HEK293 (cell line): ENCODE measurements around the gene SPTBN1.

Experiments used
- CTCF ChIA-PET: fragments of 350-600 bp; formaldehyde crosslinking; extraction: SDS; loops from one replicate; lab custom pipeline; 2021; ENCODE audit warnings: antibody characterized with exemption; lab: Yijun Ruan, JAX
- POLR2A ChIA-PET: fragments of 300-600 bp; formaldehyde crosslinking; extraction: SDS; loops from one replicate; lab custom pipeline; 2020; ENCODE audit warnings: antibody characterized with exemption, inconsistent platforms; lab: Yijun Ruan, JAX
- H3K27ac ChIP-seq: fragments of 200-500 bp; sonication (Bioruptor generic); 2 replicates; pipeline ENCODE4 v1.5.1; 2014; ENCODE audit warnings: low read depth, low read length, control low read depth, inconsistent platforms; ENCODE audit errors: extremely low read depth
- H3K36me3 ChIP-seq, 2 experiments: fragments of 200-500 bp in 1 of 2; sonication (Bioruptor generic) in 1 of 2; 1 replicate in 1 of 2; 2 replicates in 1 of 2; pipeline ENCODE4 v1.5.1; 2014 to 2017; ENCODE audit warnings: inconsistent platforms in 2 of 2, low read length in 2 of 2; ENCODE audit not compliant: control insufficient read depth in 2 of 2, insufficient read depth in 1 of 2
- H3K4me1 ChIP-seq: fragments of 200-500 bp; sonication (Bioruptor generic); 2 replicates; pipeline ENCODE4 v1.5.1; 2014; ENCODE audit warnings: mild to moderate bottlenecking, low read length, inconsistent platforms; ENCODE audit not compliant: control insufficient read depth, insufficient read depth
- H3K4me3 ChIP-seq: 2 replicates; pipeline ENCODE4 v1.5.1; 2011; ENCODE audit warnings: low read depth, mild to moderate bottlenecking, control low read depth, low read length, moderate library complexity
- H3K9me3 ChIP-seq: fragments of 200-500 bp; sonication (Bioruptor generic); 2 replicates; pipeline ENCODE4 v1.5.1; 2014; ENCODE audit warnings: low read depth, low read length, inconsistent platforms; ENCODE audit not compliant: control insufficient read depth, insufficient read depth
- EGR2 ChIP-seq: fragments of 450-650 bp; formaldehyde crosslinking; IDR thresholded peaks from 2 replicates; pipeline ENCODE4 v1.5.1; 2016; ENCODE audit warnings: low read depth, missing biosample characterization, missing genetic modification characterization
- ELK4 ChIP-seq: IDR thresholded peaks from 2 replicates; pipeline ENCODE4 v1.6.1; 2011; ENCODE audit warnings: mild to moderate bottlenecking, low read depth, low read length, borderline replicate concordance
- GFI1B ChIP-seq: fragments of 450-650 bp; formaldehyde crosslinking; IDR thresholded peaks from 2 replicates; pipeline ENCODE4 v1.5.1; 2016; ENCODE audit warnings: missing biosample characterization, missing genetic modification characterization
- GLIS2 ChIP-seq: fragments of 450-650 bp; formaldehyde crosslinking; IDR thresholded peaks from 2 replicates; pipeline ENCODE4 v1.5.1; 2016; ENCODE audit warnings: missing biosample characterization, missing genetic modification characterization
- INSM2 ChIP-seq: fragments of 450-650 bp; formaldehyde crosslinking; IDR thresholded peaks from 2 replicates; pipeline ENCODE4 v1.5.1; 2016; ENCODE audit warnings: missing biosample characterization, missing genetic modification characterization
- KLF9 ChIP-seq: fragments of 450-650 bp; formaldehyde crosslinking; IDR thresholded peaks from 2 replicates; pipeline ENCODE4 v1.5.1; 2016; ENCODE audit warnings: missing biosample characterization, missing genetic modification characterization, low read depth
- MEIS1 ChIP-seq: sonication (generic); formaldehyde crosslinking; IDR thresholded peaks from 2 replicates; pipeline ENCODE4 v1.8.1; 2022; ENCODE audit warnings: missing genetic modification reagents, mild to moderate bottlenecking, borderline replicate concordance
- MZF1 ChIP-seq: fragments of 450-650 bp; formaldehyde crosslinking; IDR thresholded peaks from 2 replicates; pipeline ENCODE4 v1.5.1; 2017; ENCODE audit warnings: missing biosample characterization, missing genetic modification characterization, borderline replicate concordance
- OSR2 ChIP-seq: fragments of 450-650 bp; formaldehyde crosslinking; IDR thresholded peaks from 2 replicates; pipeline ENCODE4 v1.5.1; 2016; ENCODE audit warnings: missing biosample characterization, missing genetic modification characterization
- PRDM1 ChIP-seq: fragments of 450-650 bp; formaldehyde crosslinking; IDR thresholded peaks from 2 replicates; pipeline ENCODE4; 2016; ENCODE audit warnings: missing biosample characterization, missing genetic modification characterization
- SP2 ChIP-seq: fragments of 450-650 bp; formaldehyde crosslinking; IDR thresholded peaks from 2 replicates; pipeline ENCODE4 v1.5.1; 2016; ENCODE audit warnings: missing biosample characterization, missing genetic modification characterization
- ZBTB17 ChIP-seq: fragments of 450-650 bp; formaldehyde crosslinking; IDR thresholded peaks from 2 replicates; pipeline ENCODE4 v1.5.1; 2016; ENCODE audit warnings: missing biosample characterization, missing genetic modification characterization
- ZFHX2 ChIP-seq: fragments of 450-650 bp; formaldehyde crosslinking; conservative IDR thresholded peaks from 2 replicates; pipeline ENCODE4 v1.5.1; 2016; ENCODE audit warnings: missing biosample characterization, missing genetic modification characterization
- ZNF223 ChIP-seq: fragments of 450-650 bp; formaldehyde crosslinking; IDR thresholded peaks from 2 replicates; pipeline ENCODE4 v1.5.1; 2016; ENCODE audit warnings: missing biosample characterization, missing genetic modification characterization
- ZNF24 ChIP-seq: fragments of 450-650 bp; formaldehyde crosslinking; IDR thresholded peaks from 2 replicates; pipeline ENCODE4 v1.5.1; 2016; ENCODE audit warnings: missing biosample characterization, missing genetic modification characterization
- ZNF341 ChIP-seq: fragments of 450-650 bp; formaldehyde crosslinking; IDR thresholded peaks from 2 replicates; pipeline ENCODE4; 2016; ENCODE audit warnings: low read depth, missing biosample characterization, missing genetic modification characterization
- ZNF362 ChIP-seq: fragments of 450-650 bp; formaldehyde crosslinking; IDR thresholded peaks from 2 replicates; pipeline ENCODE4 v1.5.1; 2016; ENCODE audit warnings: missing biosample characterization, missing genetic modification characterization
- ZNF433 ChIP-seq: fragments of 450-650 bp; formaldehyde crosslinking; IDR thresholded peaks from 2 replicates; pipeline ENCODE4 v1.5.1; 2016; ENCODE audit warnings: missing biosample characterization, missing genetic modification characterization, low read depth
- ZNF501 ChIP-seq: fragments of 450-650 bp; formaldehyde crosslinking; IDR thresholded peaks from 2 replicates; pipeline ENCODE4 v1.5.1; 2016; ENCODE audit warnings: missing biosample characterization, missing genetic modification characterization
- ZNF610 ChIP-seq: fragments of 450-650 bp; formaldehyde crosslinking; IDR thresholded peaks from 2 replicates; pipeline ENCODE4 v1.5.1; 2016; ENCODE audit warnings: missing biosample characterization, missing genetic modification characterization, borderline replicate concordance
- ZNF629 ChIP-seq: fragments of 450-650 bp; formaldehyde crosslinking; IDR thresholded peaks from 2 replicates; pipeline ENCODE4 v1.5.1; 2017; ENCODE audit warnings: missing biosample characterization, missing genetic modification characterization
- ZNF660 ChIP-seq: fragments of 450-650 bp; IDR thresholded peaks from 2 replicates; pipeline ENCODE4 v1.5.1; 2018; ENCODE audit warnings: missing biosample characterization, mild to moderate bottlenecking, missing genetic modification characterization
- ZSCAN30 ChIP-seq: fragments of 450-650 bp; IDR thresholded peaks from 2 replicates; pipeline ENCODE4 v1.5.1; 2018; ENCODE audit warnings: missing biosample characterization, mild to moderate bottlenecking, missing genetic modification characterization, moderate library complexity
- TF ChIP-seq, protein P1 (sequence below): fragments of 450-650 bp; formaldehyde crosslinking; conservative IDR thresholded peaks from 2 replicates; pipeline ENCODE4 v1.5.1; 2016; ENCODE audit warnings: low read depth, missing biosample characterization, missing genetic modification characterization
- TF ChIP-seq, protein P2 (sequence below): fragments of 450-650 bp; formaldehyde crosslinking; optimal IDR thresholded peaks from 2 replicates; pipeline ENCODE3; 2016; ENCODE audit warnings: missing biosample characterization, mild to moderate bottlenecking, missing genetic modification characterization

Gene SPTBN1

DNA sequence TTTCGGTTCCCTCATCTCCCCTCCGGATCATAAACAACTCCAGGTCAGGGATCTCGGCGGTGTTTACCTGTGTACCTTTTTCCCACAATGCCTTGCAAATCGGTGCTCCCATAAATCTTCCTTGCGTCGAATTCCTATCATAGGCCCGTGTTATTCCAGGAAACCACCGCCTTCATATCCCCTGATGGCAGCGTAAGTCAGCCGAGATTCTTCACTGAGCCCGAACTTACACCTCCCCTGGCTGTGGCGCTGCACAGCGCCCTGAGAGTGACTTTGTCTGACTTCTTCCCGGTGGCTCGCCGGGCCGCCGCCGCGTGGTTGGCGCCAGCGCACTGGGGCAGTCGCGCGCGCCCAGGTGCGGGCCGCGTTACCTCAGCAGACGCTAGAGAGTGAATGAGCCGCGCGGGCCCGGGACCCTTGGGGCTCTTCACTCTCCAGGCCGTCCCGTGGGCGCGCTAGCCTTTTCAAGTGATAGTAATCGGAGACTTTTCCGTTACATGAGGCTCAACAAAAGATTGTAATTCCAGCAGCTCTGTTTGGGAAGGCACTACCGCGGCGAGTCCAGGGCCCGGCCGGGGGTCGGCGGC, 101.6 kb downstream of the SPTBN1 start (continued):
- TF ChIP-seq ZNF629: no peak; the same call in 1 of the 2 replicates
- TF ChIP-seq ZBTB17 (tag by site-specific recombination): peak; percentile 92
- peak; percentile 67; the same call in 1 of the 2 replicates for TF ChIP-seq GFI1B
- peak; percentile 25; the same call in 1 of the 2 replicates for TF ChIP-seq MEIS1 (CRISPR knock-in tag)
- TF ChIP-seq ZNF362 (tag by site-specific recombination): no peak
- TF ChIP-seq GLIS2 (tag by site-specific recombination): peak; percentile 48; the same call in 1 of the 2 replicates
- TF ChIP-seq ZNF223 (tag by site-specific recombination): no peak
- TF ChIP-seq ZNF610 (tag by site-specific recombination): no peak
- TF ChIP-seq, protein P1, sequence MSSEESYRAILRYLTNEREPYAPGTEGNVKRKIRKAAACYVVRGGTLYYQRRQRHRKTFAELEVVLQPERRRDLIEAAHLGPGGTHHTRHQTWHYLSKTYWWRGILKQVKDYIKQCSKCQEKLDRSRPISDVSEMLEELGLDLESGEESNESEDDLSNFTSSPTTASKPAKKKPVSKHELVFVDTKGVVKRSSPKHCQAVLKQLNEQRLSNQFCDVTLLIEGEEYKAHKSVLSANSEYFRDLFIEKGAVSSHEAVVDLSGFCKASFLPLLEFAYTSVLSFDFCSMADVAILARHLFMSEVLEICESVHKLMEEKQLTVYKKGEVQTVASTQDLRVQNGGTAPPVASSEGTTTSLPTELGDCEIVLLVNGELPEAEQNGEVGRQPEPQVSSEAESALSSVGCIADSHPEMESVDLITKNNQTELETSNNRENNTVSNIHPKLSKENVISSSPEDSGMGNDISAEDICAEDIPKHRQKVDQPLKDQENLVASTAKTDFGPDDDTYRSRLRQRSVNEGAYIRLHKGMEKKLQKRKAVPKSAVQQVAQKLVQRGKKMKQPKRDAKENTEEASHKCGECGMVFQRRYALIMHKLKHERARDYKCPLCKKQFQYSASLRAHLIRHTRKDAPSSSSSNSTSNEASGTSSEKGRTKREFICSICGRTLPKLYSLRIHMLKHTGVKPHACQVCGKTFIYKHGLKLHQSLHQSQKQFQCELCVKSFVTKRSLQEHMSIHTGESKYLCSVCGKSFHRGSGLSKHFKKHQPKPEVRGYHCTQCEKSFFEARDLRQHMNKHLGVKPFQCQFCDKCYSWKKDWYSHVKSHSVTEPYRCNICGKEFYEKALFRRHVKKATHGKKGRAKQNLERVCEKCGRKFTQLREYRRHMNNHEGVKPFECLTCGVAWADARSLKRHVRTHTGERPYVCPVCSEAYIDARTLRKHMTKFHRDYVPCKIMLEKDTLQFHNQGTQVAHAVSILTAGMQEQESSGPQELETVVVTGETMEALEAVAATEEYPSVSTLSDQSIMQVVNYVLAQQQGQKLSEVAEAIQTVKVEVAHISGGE (tag by site-specific recombination): peak; percentile 33; the same call in 1 of the 2 replicates
- peak; percentile 10; the same call in 1 of the 2 replicates for TF ChIP-seq ZSCAN30 (tag by site-specific recombination)
- no peak for TF ChIP-seq ELK4

GRCh38 chr2:54558188-54559005, 102.3 kb downstream of the SPTBN1 start:
- Histone ChIP-seq H3K36me3 (no peaks in the 10 kb centered on the region), H3K9me3 (no peaks in the 10 kb centered on the region), H3K4me3 (peak overlapping the region; percentile 76), H3K4me1 (peaks cover 5% of the 10 kb centered on the region), H3K27ac (peak overlapping the region; percentile 96)
- POLR2A ChIA-PET: interaction anchor here (0.7 to 3.0 kb wide), 15 partner anchors 13 to 492 kb away, joined by 3 to 48 read pairs (median 4); partner anchors contain the start of gene RTN4
- CTCF ChIA-PET: interaction anchor here (0.8 to 3.0 kb wide), 3 partner anchors 11 to 451 kb away, joined by 3 to 24 read pairs (median 3); no protein-coding TSS in a partner anchor
- TF ChIP-seq ZNF341 (tag by site-specific recombination): peak; percentile 48; the same call in 1 of the 2 replicates
- TF ChIP-seq MZF1 (tag by site-specific recombination): no peak
- TF ChIP-seq, protein P2, sequence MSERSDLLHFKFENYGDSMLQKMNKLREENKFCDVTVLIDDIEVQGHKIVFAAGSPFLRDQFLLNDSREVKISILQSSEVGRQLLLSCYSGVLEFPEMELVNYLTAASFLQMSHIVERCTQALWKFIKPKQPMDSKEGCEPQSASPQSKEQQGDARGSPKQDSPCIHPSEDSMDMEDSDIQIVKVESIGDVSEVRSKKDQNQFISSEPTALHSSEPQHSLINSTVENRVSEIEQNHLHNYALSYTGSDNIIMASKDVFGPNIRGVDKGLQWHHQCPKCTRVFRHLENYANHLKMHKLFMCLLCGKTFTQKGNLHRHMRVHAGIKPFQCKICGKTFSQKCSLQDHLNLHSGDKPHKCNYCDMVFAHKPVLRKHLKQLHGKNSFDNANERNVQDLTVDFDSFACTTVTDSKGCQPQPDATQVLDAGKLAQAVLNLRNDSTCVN (tag by site-specific recombination): peak; percentile 73
- no peak for TF ChIP-seq PRDM1 (tag by site-specific recombination)
- TF ChIP-seq ZNF660: 0 out of 2 replicates have a peak, but pooled peaks have one; percentile 8
- 0 out of 2 replicates have a peak, but pooled peaks have one; percentile 11 for TF ChIP-seq KLF9
- no peak for TF ChIP-seq ZNF433 (tag by site-specific recombination)
- TF ChIP-seq EGR2 (tag by site-specific recombination): peak; percentile 45
- peak; percentile 48 for TF ChIP-seq ZFHX2 (tag by site-specific recombination)
- TF ChIP-seq OSR2: 0 out of 2 replicates have a peak, but pooled peaks have one; percentile 28
- TF ChIP-seq ZNF24: peak; percentile 18; the same call in 1 of the 2 replicates
- no peak for TF ChIP-seq INSM2
- TF ChIP-seq SP2 (tag by site-specific recombination): 0 out of 2 replicates have a peak, but pooled peaks have one; percentile 12
- 0 out of 2 replicates have a peak, but pooled peaks have one; percentile 31 for TF ChIP-seq ZNF501 (tag by site-specific recombination)
